Esophagus squamous epithelium (tissue), 5 donors: ENCODE data around the gene C1orf198. TPM values are rescaled to one million over a fixed set of nuclear protein-coding genes. Genes with fewer than 3 reads are reported as not detected.

Source experiments
- DNase-seq: peaks from one replicate; lab custom pipeline; 2025; lab: John Stamatoyannopoulos, UW
- H3K27ac ChIP-seq, 4 donors: fragments of 200-600 bp; sonication (generic); one replicate each; pipeline ENCODE4 v1.5.1; 2016 to 2019; ENCODE audit warnings: mild to moderate bottlenecking in 1 of 4
- H3K27me3 ChIP-seq, 4 donors: fragments of 200-600 bp; sonication (generic); 1 replicate in 3 of 4; 2 replicates in 1 of 4; pipeline versions ENCODE4 v1.5.1 to v1.6.0; 2017 to 2021; ENCODE audit warnings: antibody characterized with exemption in 1 of 4
- H3K36me3 ChIP-seq, 3 donors: fragments of 200-600 bp; sonication (generic); one replicate each; pipeline ENCODE4 v1.5.1; 2016 to 2019
- H3K4me1 ChIP-seq, 3 donors: fragments of 200-600 bp; sonication (generic); one replicate each; pipeline ENCODE4 v1.5.1; 2017 to 2019
- H3K4me3 ChIP-seq, 4 donors: fragments of 200-600 bp; sonication (generic); 1 replicate in 3 of 4; 2 replicates in 1 of 4; pipeline ENCODE4 v1.5.1; 2016 to 2019; ENCODE audit warnings: mild to moderate bottlenecking in 2 of 4, moderate library complexity in 1 of 4
- H3K9me3 ChIP-seq, 3 donors: fragments of 200-600 bp; sonication (generic); one replicate each; pipeline ENCODE4 v1.5.1; 2016 to 2019
- CTCF ChIP-seq, 6 experiments: fragments of 450-650 bp in 4 of 6; fragments of 200-600 bp in 2 of 6; sonication (generic) in 2 of 6; IDR thresholded peaks; one replicate each; pipeline ENCODE4 v1.5.1; 2016 to 2019; ENCODE audit warnings: antibody characterized with exemption in 6 of 6, mild to moderate bottlenecking in 4 of 6, moderate library complexity in 4 of 6
- POLR2A ChIP-seq, 4 donors: fragments of 450-650 bp; IDR thresholded peaks; one replicate each; pipeline ENCODE4 v1.6.1; 2017; ENCODE audit warnings: antibody characterized with exemption in 4 of 4, mild to moderate bottlenecking in 4 of 4, moderate library complexity in 3 of 4
- WGBS, 2 donors: methylation state at CpG; one replicate each; pipeline ENCODE4 v1.1.5; 2018; 5-methylcytosine and 5-hydroxymethylcytosine counted together
- intact Hi-C: fragments of 100-400 bp; cut with DNase I; formaldehyde crosslinking; loops from one replicate; pipeline ENCODE4 v1.15.0; 2022
- total RNA-seq, 4 donors: library from RNA; depleted of rRNA; stranded (reverse); fragments of >200 nt; gene quantifications; one replicate each; pipeline ENCODE4 v1.1.0, GENCODE V29; 2016
- donor health status: DM: yes; HTN: yes; CAD: no.

C1orf198 gene
- total RNA-seq, 4 donors from 2014 or later: 18.5 to 28.8 (median 21.6) TPM

DNA sequence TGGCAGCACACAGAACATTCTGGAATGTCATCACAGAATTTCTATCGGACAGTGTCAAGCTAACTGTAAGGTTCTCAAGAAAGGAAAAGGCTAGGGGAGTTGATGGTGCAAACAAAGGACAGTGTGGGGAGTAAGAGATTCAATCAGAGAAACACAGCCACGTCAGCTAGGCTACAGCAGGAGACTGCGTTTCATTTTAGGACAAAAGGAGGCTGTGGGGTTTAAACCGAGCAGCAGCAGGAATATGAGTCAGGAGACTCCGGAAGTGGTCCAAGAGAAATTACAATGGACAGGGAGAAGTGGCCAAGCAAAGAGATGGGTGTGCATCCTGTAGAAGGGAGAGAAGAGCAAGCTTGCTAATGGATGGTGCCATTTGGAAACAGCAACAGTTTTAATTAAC, 37.4 kb upstream of the C1orf198 start:
- no peaks in the 10 kb centered on the region for H3K9me3 ChIP-seq
- no peak overlapping the region for H3K27ac ChIP-seq
- no peak for DNase-seq
- H3K36me3 ChIP-seq: peaks cover 0 to 60% (median 4%) of the 10 kb centered on the region in 3 donors
- TF ChIP-seq POLR2A (IDR thresholded peaks at IDR 0.05) (no peak), CTCF (IDR thresholded peaks at IDR 0.05) (no peak)
- intact Hi-C loops: no loop called here
- H3K4me1 ChIP-seq: peaks cover 0 to 9% (median 9%) of the 10 kb centered on the region in 3 donors
- no peak overlapping the region for H3K4me3 ChIP-seq
- WGBS, 2 donors: 44 to 51% methylated on average over 5 of the region's 5 CpGs
- no peaks in the 10 kb centered on the region for H3K27me3 ChIP-seq

GRCh38 chr1:230902349-230902923, 34.1 kb upstream of the C1orf198 start:
- peaks cover 0 to 29% (median 0%) of the 10 kb centered on the region in 3 donors for H3K36me3 ChIP-seq
- no peaks in the 10 kb centered on the region for H3K4me1 ChIP-seq
- DNase-seq: no peak
- 89 to 94% methylated on average over 9 to 20 of the region's 22 CpGs for WGBS, 2 donors
- intact Hi-C loops: no loop called here
- H3K27me3 ChIP-seq: no peaks in the 10 kb centered on the region
- H3K9me3 ChIP-seq: no peaks in the 10 kb centered on the region
- no peak overlapping the region for H3K27ac ChIP-seq
- no peak for TF ChIP-seq POLR2A (IDR thresholded peaks at IDR 0.05)
- no peak for TF ChIP-seq CTCF (IDR thresholded peaks at IDR 0.05)
- no peak overlapping the region for H3K4me3 ChIP-seq

DNA sequence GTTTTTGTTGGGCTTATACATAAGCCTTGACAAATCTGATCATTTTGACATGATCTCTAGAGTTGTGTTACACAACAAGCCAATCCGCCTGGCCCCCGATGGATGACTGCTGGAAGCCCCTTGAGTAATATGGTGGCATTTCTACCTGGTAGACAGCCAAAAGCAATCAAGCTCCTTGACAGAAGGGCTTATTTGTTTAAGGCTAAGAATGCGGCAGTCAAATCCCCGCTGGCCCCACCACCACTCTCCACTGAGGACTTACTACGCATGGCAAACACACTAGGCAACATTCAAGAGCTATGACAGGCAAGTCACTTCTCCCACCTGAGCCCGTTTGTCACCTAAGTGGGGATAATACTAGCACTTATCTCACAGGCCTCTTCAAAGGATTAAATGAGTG, 33.4 kb upstream of the C1orf198 start:
- DNase-seq: no peak
- no peaks in the 10 kb centered on the region for H3K4me1 ChIP-seq
- TF ChIP-seq POLR2A (IDR thresholded peaks at IDR 0.05): no peak
- TF ChIP-seq CTCF (IDR thresholded peaks at IDR 0.05): no peak
- WGBS, 2 donors: 81 to 84% methylated on average over 6 of the region's 6 CpGs
- peaks cover 0 to 22% (median 0%) of the 10 kb centered on the region in 3 donors for H3K36me3 ChIP-seq
- H3K27ac ChIP-seq: no peak overlapping the region
- intact Hi-C loops: no loop called here
- H3K9me3 ChIP-seq: no peaks in the 10 kb centered on the region
- H3K27me3 ChIP-seq: no peaks in the 10 kb centered on the region
- no peak overlapping the region for H3K4me3 ChIP-seq

DNA sequence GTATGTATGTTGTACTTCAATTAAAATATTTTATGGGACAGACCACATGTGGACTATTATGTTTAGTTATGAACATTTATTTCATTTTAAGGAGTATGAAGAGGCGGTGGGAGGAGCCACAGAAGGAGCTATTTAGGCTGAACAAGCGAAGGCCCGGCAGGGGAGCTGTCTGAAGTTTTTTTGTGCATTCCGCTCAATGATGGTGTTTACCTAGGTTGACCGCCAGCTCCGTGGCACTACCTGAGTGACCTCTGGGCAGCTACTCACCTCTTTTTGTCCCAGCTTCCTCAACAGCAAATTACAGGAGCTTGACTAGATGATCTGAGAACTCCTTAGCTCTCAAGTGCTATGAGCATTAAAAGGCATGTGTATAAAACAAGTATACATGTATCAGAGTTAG, 32.7 kb upstream of the C1orf198 start:
- no peak overlapping the region for H3K4me3 ChIP-seq
- H3K27me3 ChIP-seq: peaks cover 0 to 2% (median 0%) of the 10 kb centered on the region in 4 donors
- WGBS, 2 donors: 84 to 87% methylated on average over 6 of the region's 6 CpGs
- no peak for DNase-seq
- intact Hi-C loops: no loop called here
- no peak for TF ChIP-seq POLR2A (IDR thresholded peaks at IDR 0.05)
- no peak for TF ChIP-seq CTCF (IDR thresholded peaks at IDR 0.05)
- no peaks in the 10 kb centered on the region for H3K4me1 ChIP-seq
- H3K36me3 ChIP-seq: peaks cover 0 to 16% (median 0%) of the 10 kb centered on the region in 3 donors
- H3K9me3 ChIP-seq: no peaks in the 10 kb centered on the region
- no peak overlapping the region for H3K27ac ChIP-seq

GRCh38 chr1:230899841-230900251, 31.5 kb upstream of the C1orf198 start:
- intact Hi-C loops: no loop called here
- H3K9me3 ChIP-seq: no peaks in the 10 kb centered on the region
- 76 to 82% methylated on average over 5 of the region's 5 CpGs for WGBS, 2 donors
- peaks cover 0 to 8% (median 0%) of the 10 kb centered on the region in 4 donors for H3K27me3 ChIP-seq
- peaks cover 0 to 5% (median 0%) of the 10 kb centered on the region in 3 donors for H3K36me3 ChIP-seq
- no peak overlapping the region for H3K27ac ChIP-seq
- H3K4me1 ChIP-seq: no peaks in the 10 kb centered on the region
- TF ChIP-seq POLR2A (IDR thresholded peaks at IDR 0.05) (no peak), CTCF (IDR thresholded peaks at IDR 0.05) (no peak)
- no peak overlapping the region for H3K4me3 ChIP-seq
- DNase-seq: no peak
